OCI-LY7 (cell line): ENCODE data around the gene RGS7BP.

ENCODE experiments used
- CTCF ChIP-seq: fragments of 200-600 bp; sonication (generic); conservative IDR thresholded peaks from 2 replicates; pipeline ENCODE4 v1.5.1; 2014; ENCODE audit warnings: mild to moderate bottlenecking, antibody characterized with exemption, low read length, moderate library complexity, mixed read lengths
- EZH2phosphoT487 ChIP-seq: fragments of 200-600 bp; sonication (generic); IDR thresholded peaks from 2 replicates; pipeline ENCODE4 v1.6.1; 2018; ENCODE audit warnings: low read depth, borderline replicate concordance, mild to moderate bottlenecking, mixed run types, antibody characterized with exemption, low read length, moderate library complexity, mixed read lengths

GRCh38 chr5:64646169-64646568, 140.4 kb downstream of the RGS7BP start:
- TF ChIP-seq CTCF (no peak), EZH2phosphoT487 (no peak)
